GM12878 (cell line): Measurements from ENCODE around the gene TIMM17B. TPM values are rescaled to one million over a fixed set of nuclear protein-coding genes. Genes with fewer than 3 reads are reported as not detected.

Experiments used
- ATAC-seq: fragments of 200-7000 bp; cut with Tn5 transposase; 3 replicates; pipeline ENCODE4 v1.9.1; 2020; ENCODE audit warnings: mild to moderate bottlenecking, moderate library complexity
- BruUV-seq: library from RNA; stranded (reverse); fragments of 400-500 nt; replicated peaks from 2 replicates; lab custom pipeline; 2021; lab: Mats Ljungman, UMichigan
- CTCF ChIA-PET: fragments of 300-600 bp; sonication (Branson Sonifier 250); formaldehyde crosslinking; extraction: SDS; loops from one replicate; lab custom pipeline; 2021; ENCODE audit warnings: inconsistent platforms; lab: Yijun Ruan, JAX
- POLR2A ChIA-PET: fragments of 350-600 bp; formaldehyde crosslinking; extraction: SDS; loops from one replicate; lab custom pipeline; 2021; ENCODE audit warnings: inconsistent platforms; lab: Charles Lee
- RAD21 ChIA-PET: fragments of 300-600 bp; sonication (Branson Sonifier 250); formaldehyde crosslinking; loops from one replicate; lab custom pipeline; 2023; ENCODE audit warnings: antibody characterized with exemption; ENCODE audit not compliant: unreplicated experiment; lab: Charles Lee
- SMC1A ChIA-PET: fragments of 300-600 bp; sonication (Branson Sonifier 250); formaldehyde crosslinking; loops from one replicate; lab custom pipeline; 2023; ENCODE audit not compliant: unreplicated experiment, uncharacterized antibody; lab: Charles Lee
- DNase-seq: peaks from one replicate; pipeline ENCODE4 v3.0.0-alpha.2; 2011; ENCODE audit warnings: low read depth, low spot score
- FAIRE-seq: peaks from 3 replicates; lab custom pipeline; 2011; peaks lifted over from hg19 to GRCh38; lab: Jason Lieb, UNC
- H2AFZ ChIP-seq: 2 replicates; pipeline ENCODE4 v1.6.0; 2011; ENCODE audit warnings: low read depth, low read length, control low read depth; ENCODE audit not compliant: control insufficient read depth
- H3K27ac ChIP-seq: 2 replicates; pipeline ENCODE4 v1.5.1; 2011; ENCODE audit warnings: control low read depth; ENCODE audit not compliant: control insufficient read depth, insufficient read depth
- H3K27me3 ChIP-seq, 2 experiments: replicated peaks in 1 of 2; 2 replicates each; pipeline versions ENCODE4 v1.6.0 to v1.6.1; 2011; ENCODE audit warnings: low read length in 1 of 2; ENCODE audit not compliant: control insufficient read depth in 2 of 2, insufficient read depth in 2 of 2
- H3K36me3 ChIP-seq, 2 experiments: 2 replicates each; pipeline ENCODE4 v1.5.1; 2011; ENCODE audit warnings: low read length in 1 of 2; ENCODE audit not compliant: control insufficient read depth in 2 of 2, insufficient read depth in 2 of 2
- H3K4me1 ChIP-seq: 2 replicates; pipeline ENCODE4 v1.6.1; 2011; ENCODE audit warnings: mild to moderate bottlenecking, low read length, moderate library complexity, mixed read lengths; ENCODE audit not compliant: control insufficient read depth, insufficient read depth
- H3K4me2 ChIP-seq: 2 replicates; pipeline ENCODE4 v1.6.0; 2011; ENCODE audit warnings: control low read depth; ENCODE audit not compliant: control insufficient read depth, insufficient read depth
- H3K4me3 ChIP-seq: fragments of 200-600 bp; sonication (generic); 2 replicates; pipeline ENCODE4 v1.5.1; 2016
- H3K79me2 ChIP-seq: 2 replicates; pipeline ENCODE4 v1.6.0; 2011; ENCODE audit warnings: low read length; ENCODE audit not compliant: control insufficient read depth, insufficient read depth
- H3K9ac ChIP-seq: 2 replicates; pipeline ENCODE4 v1.8.0; 2011; ENCODE audit warnings: low read length, control low read depth, mixed read lengths; ENCODE audit not compliant: control insufficient read depth, insufficient read depth
- H3K9me3 ChIP-seq: replicated peaks from 3 replicates; pipeline ENCODE4 v1.5.1; 2011; ENCODE audit warnings: mild to moderate bottlenecking, low read length; ENCODE audit not compliant: control insufficient read depth, insufficient read depth
- H4K20me1 ChIP-seq: 2 replicates; pipeline ENCODE4 v1.6.0; 2011; ENCODE audit not compliant: control insufficient read depth, insufficient read depth
- CREM ChIP-seq: IDR thresholded peaks from 2 replicates; pipeline ENCODE4 v1.6.1; 2014; ENCODE audit warnings: antibody characterized with exemption, low read depth
- DPF2 ChIP-seq: fragments of 450-650 bp; IDR thresholded peaks from 2 replicates; pipeline ENCODE4 v1.6.1; 2017; ENCODE audit warnings: mild to moderate bottlenecking
- GABPA ChIP-seq: IDR thresholded peaks from 2 replicates; pipeline ENCODE4 v1.6.1; 2014; ENCODE audit warnings: antibody characterized with exemption, low read depth, mild to moderate bottlenecking, inconsistent platforms
- IKZF1 ChIP-seq: fragments of 450-650 bp; conservative IDR thresholded peaks from 2 replicates; pipeline ENCODE4 v1.6.1; 2017; ENCODE audit warnings: antibody characterized with exemption, mild to moderate bottlenecking
- IRF4 ChIP-seq: IDR thresholded peaks from 2 replicates; pipeline ENCODE4 v1.6.1; 2011; ENCODE audit warnings: low read depth, low read length
- JUND ChIP-seq: IDR thresholded peaks from 2 replicates; pipeline ENCODE4 v1.6.1; 2012; ENCODE audit warnings: low read depth, mild to moderate bottlenecking, low read length, improper control_type of control experiment, moderate library complexity
- NFXL1 ChIP-seq: fragments of 450-650 bp; IDR thresholded peaks from 2 replicates; pipeline ENCODE4 v1.6.1; 2017; ENCODE audit warnings: antibody characterized with exemption, mild to moderate bottlenecking, borderline replicate concordance
- NFYA ChIP-seq: IDR thresholded peaks from 2 replicates; pipeline ENCODE4 v1.6.1; 2011; ENCODE audit warnings: low read depth, mild to moderate bottlenecking, low read length, improper control_type of control experiment, borderline replicate concordance
- POLR2AphosphoS5 ChIP-seq: IDR thresholded peaks from 2 replicates; pipeline ENCODE4 v1.6.1; 2011; ENCODE audit warnings: mild to moderate bottlenecking, low read length, inconsistent platforms
- STAT3 ChIP-seq: IDR thresholded peaks from 2 replicates; pipeline ENCODE4 v1.6.1; 2011; ENCODE audit warnings: low read depth, low read length, improper control_type of control experiment
- SUZ12 ChIP-seq: fragments of 200-600 bp; sonication (generic); IDR thresholded peaks from one replicate; pipeline ENCODE4 v1.6.1; 2018; ENCODE audit warnings: antibody characterized with exemption, mild to moderate bottlenecking; ENCODE audit not compliant: unreplicated experiment
- TAF1 ChIP-seq: IDR thresholded peaks from 2 replicates; pipeline ENCODE4 v1.6.1; 2011; ENCODE audit warnings: mild to moderate bottlenecking, low read depth, low read length, borderline replicate concordance
- ZNF687 ChIP-seq: fragments of 450-650 bp; IDR thresholded peaks from 2 replicates; pipeline ENCODE4 v1.6.1; 2017; ENCODE audit warnings: mild to moderate bottlenecking, moderate library complexity
- WGBS: methylation state at CpG from one replicate; pipeline ENCODE4 v1.1.6; 2016; ENCODE audit warnings: low lambda C conversion rate; ENCODE audit not compliant: insufficient replicate concordance, insufficient coverage; ENCODE audit errors: missing lambda C conversion rate; 5-methylcytosine and 5-hydroxymethylcytosine counted together
- in situ Hi-C: fragments of 300-500 bp; cut with MboI; formaldehyde crosslinking; loops from 9 replicates; pipeline ENCODE4 v1.14.3; 2018; ENCODE audit warnings: mixed read lengths
- intact Hi-C: fragments of 100-400 bp; cut with micrococcal nuclease; formaldehyde crosslinking; loops from one replicate; pipeline ENCODE4 v1.14.2; 2022; ENCODE audit not compliant: unreplicated experiment
- polyA plus RNA-seq, 11 experiments: library from polyadenylated mRNA; depleted of rRNA in 4 of 11; unstranded in 6 of 11; stranded (reverse) in 5 of 11; fragments of >200 nt; fragmentation: Nextera tagmentation in 4 of 11; fragmentation: Illumina TruSeq in 1 of 11; extraction: Ambion mirVana in 4 of 11; extraction: Trizol in 1 of 11; gene quantifications; 1 replicate in 1 of 11; 2 replicates in 10 of 11; pipeline versions ENCODE4 v1.2.1 to v1.2.3, GENCODE V29; 2011 to 2016; ENCODE audit warnings: inconsistent platforms in 2 of 11, missing spikeins in 2 of 11, low read depth in 1 of 11
- total RNA-seq, 4 experiments: library from RNA; depleted of rRNA in 3 of 4; stranded (reverse); fragments of >200 nt in 3 of 4; fragmentation: Illumina TruSeq in 1 of 4; extraction: Trizol in 1 of 4; gene quantifications; 2 replicates each; pipeline versions ENCODE4 v1.2.1 to v1.2.3, GENCODE V29; 2013 to 2021
- TF ChIP-seq, protein P1 (sequence below): fragments of 150-350 bp; IDR thresholded peaks from 2 replicates; pipeline ENCODE4 v1.6.1; 2014; ENCODE audit warnings: mild to moderate bottlenecking, low read depth, low read length
- TF ChIP-seq, protein P2 (sequence below): fragments of 450-650 bp; IDR thresholded peaks from 2 replicates; pipeline ENCODE4 v1.6.1; 2017; ENCODE audit warnings: low read depth, mild to moderate bottlenecking, moderate library complexity

Gene TIMM17B
- total and polyA plus RNA-seq, 10 of the 15 experiments (the other 5 are each of a cell fraction or from before 2014, with no cell fraction given) = 4.5 to 88.7 (median 47.5) TPM

- Histone ChIP-seq H3K27ac (peak overlapping the region; percentile 95), H4K20me1 (no peaks in the 10 kb centered on the region), H3K9ac (peak overlapping the region; percentile 63), H3K9me3 (no peaks in the 10 kb centered on the region; the same call in 2 of the 3 replicates), H3K4me1 (peaks cover 65% of the 10 kb centered on the region), H3K36me3 (peaks cover 0 to 17% of the 10 kb centered on the region in 2 experiments; a peak in 3 of 4 replicates), H3K79me2 (peaks cover 45% of the 10 kb centered on the region), H3K4me2 (peak overlapping the region; percentile 88), H3K4me3 (no peak overlapping the region), H2AFZ (no peak overlapping the region), H3K27me3 (no peaks in the 10 kb centered on the region)
- ChIA-PET SMC1A (interaction anchor here (1.1 to 2.5 kb wide), 6 partner anchors 11 to 203 kb away, joined by 3 to 8 read pairs (median 4); no protein-coding TSS in a partner anchor), RAD21 (interaction anchor here (0.8 to 3.2 kb wide), 6 partner anchors 10 to 292 kb away, joined by 3 to 17 read pairs (median 4); partner anchors contain the start of genes PQBP1, TFE3 and TIMM17B), POLR2A (interaction anchor here (0.5 to 3.4 kb wide), 12 partner anchors 12 to 368 kb away, joined by 3 to 21 read pairs (median 5); partner anchors contain the start of genes HDAC6, OTUD5, PIM2 and PQBP1), CTCF (interaction anchor here (0.8 to 2.5 kb wide), 6 partner anchors 9 to 233 kb away, joined by 3 to 9 read pairs (median 3); no protein-coding TSS in a partner anchor)
- peak; percentile 59 for DNase-seq
- FAIRE-seq = no peak
- WGBS = 29% methylated on average over 3 of the region's 3 CpGs
- in situ Hi-C loops = loop anchor here (25.0 kb wide), 1 partner anchor 1727 kb away; the partner anchor contains the start of gene CDK16
- BruUV-seq = no TSS peak
- peak; percentile 24 for ATAC-seq
- intact Hi-C loops = loop anchor here (1.0 to 10.0 kb wide), 4 partner anchors 15 to 857 kb away; partner anchors contain the start of gene HDAC6
- TF ChIP-seq IKZF1 (peak; percentile 61), IRF4 (0 out of 2 replicates have a peak, but pooled peaks have one; percentile 16), DPF2 (0 out of 2 replicates have a peak, but pooled peaks have one; percentile 30), SUZ12 (no peak), POLR2AphosphoS5 (peak; percentile 54; the same call in 1 of the 2 replicates), TAF1 (peak; percentile 16; the same call in 1 of the 2 replicates), GABPA (no peak), STAT3 (no peak), JUND (no peak), NFYA (no peak), NFXL1 (no peak), CREM (no peak), ZNF687 (no peak)
- TF ChIP-seq, protein P1, sequence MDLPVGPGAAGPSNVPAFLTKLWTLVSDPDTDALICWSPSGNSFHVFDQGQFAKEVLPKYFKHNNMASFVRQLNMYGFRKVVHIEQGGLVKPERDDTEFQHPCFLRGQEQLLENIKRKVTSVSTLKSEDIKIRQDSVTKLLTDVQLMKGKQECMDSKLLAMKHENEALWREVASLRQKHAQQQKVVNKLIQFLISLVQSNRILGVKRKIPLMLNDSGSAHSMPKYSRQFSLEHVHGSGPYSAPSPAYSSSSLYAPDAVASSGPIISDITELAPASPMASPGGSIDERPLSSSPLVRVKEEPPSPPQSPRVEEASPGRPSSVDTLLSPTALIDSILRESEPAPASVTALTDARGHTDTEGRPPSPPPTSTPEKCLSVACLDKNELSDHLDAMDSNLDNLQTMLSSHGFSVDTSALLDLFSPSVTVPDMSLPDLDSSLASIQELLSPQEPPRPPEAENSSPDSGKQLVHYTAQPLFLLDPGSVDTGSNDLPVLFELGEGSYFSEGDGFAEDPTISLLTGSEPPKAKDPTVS = no peak
- TF ChIP-seq, protein P2, sequence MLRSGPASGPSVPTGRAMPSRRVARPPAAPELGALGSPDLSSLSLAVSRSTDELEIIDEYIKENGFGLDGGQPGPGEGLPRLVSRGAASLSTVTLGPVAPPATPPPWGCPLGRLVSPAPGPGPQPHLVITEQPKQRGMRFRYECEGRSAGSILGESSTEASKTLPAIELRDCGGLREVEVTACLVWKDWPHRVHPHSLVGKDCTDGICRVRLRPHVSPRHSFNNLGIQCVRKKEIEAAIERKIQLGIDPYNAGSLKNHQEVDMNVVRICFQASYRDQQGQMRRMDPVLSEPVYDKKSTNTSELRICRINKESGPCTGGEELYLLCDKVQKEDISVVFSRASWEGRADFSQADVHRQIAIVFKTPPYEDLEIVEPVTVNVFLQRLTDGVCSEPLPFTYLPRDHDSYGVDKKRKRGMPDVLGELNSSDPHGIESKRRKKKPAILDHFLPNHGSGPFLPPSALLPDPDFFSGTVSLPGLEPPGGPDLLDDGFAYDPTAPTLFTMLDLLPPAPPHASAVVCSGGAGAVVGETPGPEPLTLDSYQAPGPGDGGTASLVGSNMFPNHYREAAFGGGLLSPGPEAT = 0 out of 2 replicates have a peak, but pooled peaks have one; percentile 17
Measured at GRCh38 chrX:48939524-48940228, 42.1 kb upstream of the TIMM17B start.
